ENCODE measurements around the gene HBS1L.

HBS1L gene

DNA sequence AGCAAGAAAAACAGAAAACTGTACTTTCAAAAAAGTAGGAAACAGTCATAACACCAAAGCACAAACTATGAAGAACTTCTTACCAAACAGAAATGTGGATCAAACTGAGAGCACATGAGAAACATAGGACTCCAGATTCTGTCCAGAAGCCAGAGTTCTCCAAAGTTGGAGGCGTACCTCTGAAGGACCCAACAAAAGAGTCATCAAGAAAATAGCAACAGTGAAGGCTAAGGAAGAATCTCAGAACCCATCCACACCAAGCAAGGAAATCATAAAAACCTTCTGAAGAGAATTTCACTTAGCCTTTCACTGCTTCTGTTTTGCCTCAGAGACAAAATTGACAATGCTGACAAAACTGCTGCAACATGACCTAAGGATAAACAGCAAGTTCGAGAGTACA is 29.4 kb downstream of the HBS1L start:
- Histone ChIP-seq H3K36me3 (ENCODE audit: insufficient read depth) (peaks cover 3% of the 10 kb centered on the region; the same call in 1 of the 2 replicates), H3K9ac (no peak overlapping the region), H3K79me2 (ENCODE audit: insufficient read depth, low read depth) (peaks cover 24% of the 10 kb centered on the region; the same call in 1 of the 2 replicates), H3K4me2 (no peak overlapping the region), H3K27ac (no peak overlapping the region), H3K4me1 (ENCODE audit: low read depth, poor library complexity, severe bottlenecking) (peaks cover 74% of the 10 kb centered on the region), H3K27me3 (ENCODE audit: insufficient read depth, low read depth) (no peaks in the 10 kb centered on the region), H3K4me3 (IDR thresholded peaks at IDR 0.05; ENCODE audit: insufficient read depth, low read depth, low read length) (no peak overlapping the region), H4K20me1 (ENCODE audit: insufficient read depth) (peaks cover 4% of the 10 kb centered on the region; the same call in 1 of the 2 replicates), H2AFZ (ENCODE audit: low read depth) (no peak overlapping the region)
- TF ChIP-seq, protein P1, sequence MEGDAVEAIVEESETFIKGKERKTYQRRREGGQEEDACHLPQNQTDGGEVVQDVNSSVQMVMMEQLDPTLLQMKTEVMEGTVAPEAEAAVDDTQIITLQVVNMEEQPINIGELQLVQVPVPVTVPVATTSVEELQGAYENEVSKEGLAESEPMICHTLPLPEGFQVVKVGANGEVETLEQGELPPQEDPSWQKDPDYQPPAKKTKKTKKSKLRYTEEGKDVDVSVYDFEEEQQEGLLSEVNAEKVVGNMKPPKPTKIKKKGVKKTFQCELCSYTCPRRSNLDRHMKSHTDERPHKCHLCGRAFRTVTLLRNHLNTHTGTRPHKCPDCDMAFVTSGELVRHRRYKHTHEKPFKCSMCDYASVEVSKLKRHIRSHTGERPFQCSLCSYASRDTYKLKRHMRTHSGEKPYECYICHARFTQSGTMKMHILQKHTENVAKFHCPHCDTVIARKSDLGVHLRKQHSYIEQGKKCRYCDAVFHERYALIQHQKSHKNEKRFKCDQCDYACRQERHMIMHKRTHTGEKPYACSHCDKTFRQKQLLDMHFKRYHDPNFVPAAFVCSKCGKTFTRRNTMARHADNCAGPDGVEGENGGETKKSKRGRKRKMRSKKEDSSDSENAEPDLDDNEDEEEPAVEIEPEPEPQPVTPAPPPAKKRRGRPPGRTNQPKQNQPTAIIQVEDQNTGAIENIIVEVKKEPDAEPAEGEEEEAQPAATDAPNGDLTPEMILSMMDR (conservative IDR thresholded peaks at IDR 0.05; ENCODE audit: low read depth, low read length): no peak

DNA sequence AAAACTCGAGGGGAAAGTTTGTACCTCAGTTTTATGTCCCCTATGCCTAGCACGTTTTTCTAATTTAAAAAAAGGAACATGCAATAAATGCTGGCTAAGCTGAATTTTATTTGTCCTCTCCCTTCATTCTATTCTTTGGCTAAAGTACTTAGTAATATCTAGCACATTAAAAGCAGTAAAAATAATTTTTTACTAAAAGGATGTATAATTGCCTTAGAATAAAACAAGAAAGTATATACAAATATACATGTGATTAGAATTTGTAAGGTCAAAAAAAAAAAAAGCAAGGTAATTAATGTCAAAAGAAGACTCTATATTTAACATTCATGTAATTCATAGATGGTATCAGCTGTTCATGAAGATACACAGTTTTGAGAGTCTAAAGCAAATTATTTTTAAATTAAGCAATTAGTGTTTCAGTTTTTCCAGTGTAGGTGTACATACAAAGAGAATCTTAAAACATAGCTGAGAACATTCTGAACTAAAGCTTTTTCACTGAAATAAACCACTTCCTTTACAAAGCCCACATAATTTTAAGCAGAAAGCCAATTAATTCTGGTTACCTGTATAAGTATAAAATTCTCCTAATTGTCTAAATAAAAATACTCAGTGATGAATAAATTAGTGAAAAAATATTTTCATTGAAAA is 32.4 kb downstream of the HBS1L start:
- Histone ChIP-seq H3K4me2 (peak overlapping the region; percentile 58), H3K27me3 (ENCODE audit: insufficient read depth, low read depth) (no peaks in the 10 kb centered on the region), H3K4me3 (IDR thresholded peaks at IDR 0.05; ENCODE audit: insufficient read depth, low read depth, low read length) (no peak overlapping the region), H4K20me1 (ENCODE audit: insufficient read depth) (no peaks in the 10 kb centered on the region; the same call in 1 of the 2 replicates), H3K36me3 (ENCODE audit: insufficient read depth) (peaks cover under 1% of the 10 kb centered on the region; the same call in 1 of the 2 replicates), H3K27ac (peak overlapping the region; percentile 49), H3K4me1 (ENCODE audit: low read depth, poor library complexity, severe bottlenecking) (peaks cover 75% of the 10 kb centered on the region), H3K9ac (peak overlapping the region; percentile 30; the same call in 1 of the 2 replicates), H2AFZ (ENCODE audit: low read depth) (no peak overlapping the region), H3K79me2 (ENCODE audit: insufficient read depth, low read depth) (peaks cover 41% of the 10 kb centered on the region)
- TF ChIP-seq, protein P1 (conservative IDR thresholded peaks at IDR 0.05; ENCODE audit: low read depth, low read length): no peak

DNA sequence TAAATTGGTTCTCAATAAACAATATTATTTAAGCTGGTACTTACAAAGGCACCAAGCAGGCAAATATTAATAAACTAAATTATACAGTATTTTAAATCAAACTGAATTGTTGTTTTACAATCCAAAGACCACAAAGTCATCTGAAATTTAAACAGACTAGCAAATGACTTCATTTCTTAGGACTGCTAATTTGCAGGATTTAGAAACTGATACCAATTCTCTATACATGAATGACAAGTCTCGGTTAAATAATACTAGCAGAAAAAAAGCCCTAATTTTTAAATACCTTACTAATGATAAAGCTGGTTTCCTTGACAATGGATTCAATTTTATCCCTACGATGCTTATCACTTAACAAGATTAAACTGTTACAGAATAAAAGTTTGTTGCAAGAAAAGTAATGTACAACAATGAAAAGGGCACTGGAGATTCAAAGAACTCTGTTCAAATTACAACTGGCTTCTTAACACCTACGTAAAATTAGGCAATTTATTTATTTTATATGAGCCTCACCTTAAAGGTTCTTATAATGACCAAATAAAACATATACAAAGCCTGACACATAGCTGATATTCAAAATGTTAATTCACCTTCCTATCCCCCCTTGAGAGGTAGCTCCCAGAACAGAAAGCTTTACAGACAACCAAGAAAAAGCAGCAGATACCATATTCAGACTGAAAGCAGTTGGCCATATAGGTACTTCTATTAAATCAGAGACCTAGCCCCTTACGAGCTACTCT is 33.1 kb downstream of the HBS1L start:
- H3K4me2 ChIP-seq: peak overlapping the region; percentile 58
- no peaks in the 10 kb centered on the region for H3K36me3 ChIP-seq (ENCODE audit: insufficient read depth)
- H3K4me1 ChIP-seq (ENCODE audit: low read depth, poor library complexity, severe bottlenecking): peaks cover 78% of the 10 kb centered on the region
- H4K20me1 ChIP-seq (ENCODE audit: insufficient read depth): no peaks in the 10 kb centered on the region
- H3K9ac ChIP-seq: peak overlapping the region; percentile 30; the same call in 1 of the 2 replicates
- no peak overlapping the region for H2AFZ ChIP-seq (ENCODE audit: low read depth)
- TF ChIP-seq, protein P1 (conservative IDR thresholded peaks at IDR 0.05; ENCODE audit: low read depth, low read length): no peak
- H3K4me3 ChIP-seq (IDR thresholded peaks at IDR 0.05; ENCODE audit: insufficient read depth, low read depth, low read length): no peak overlapping the region
- peak overlapping the region; percentile 49 for H3K27ac ChIP-seq
- no peaks in the 10 kb centered on the region for H3K27me3 ChIP-seq (ENCODE audit: insufficient read depth, low read depth)
- peaks cover 42% of the 10 kb centered on the region for H3K79me2 ChIP-seq (ENCODE audit: insufficient read depth, low read depth)

DNA sequence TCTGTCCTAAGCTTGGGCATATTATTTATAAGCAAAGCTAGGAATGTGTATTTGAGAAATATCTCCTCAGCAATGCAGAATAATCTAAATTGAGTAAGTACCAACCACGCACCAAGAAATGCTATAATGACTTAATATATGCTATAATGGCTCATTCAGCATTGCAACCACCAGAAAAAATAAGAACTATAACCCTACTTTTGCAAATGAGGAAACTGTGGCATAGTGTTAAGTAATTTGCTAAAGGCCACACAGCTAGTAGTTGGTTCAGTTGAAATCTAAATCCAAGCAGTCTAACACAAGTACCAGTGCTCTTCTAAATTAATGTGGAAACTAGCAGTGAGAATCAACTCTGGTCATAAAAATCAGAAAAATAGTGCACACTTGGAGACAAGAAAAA is 35.7 kb downstream of the HBS1L start:
- no peaks in the 10 kb centered on the region for H4K20me1 ChIP-seq (ENCODE audit: insufficient read depth)
- peaks cover 87% of the 10 kb centered on the region for H3K4me1 ChIP-seq (ENCODE audit: low read depth, poor library complexity, severe bottlenecking)
- H2AFZ ChIP-seq (ENCODE audit: low read depth): no peak overlapping the region
- H3K79me2 ChIP-seq (ENCODE audit: insufficient read depth, low read depth): peaks cover 42% of the 10 kb centered on the region
- no peak overlapping the region for H3K4me2 ChIP-seq
- no peaks in the 10 kb centered on the region for H3K36me3 ChIP-seq (ENCODE audit: insufficient read depth)
- TF ChIP-seq, protein P1 (conservative IDR thresholded peaks at IDR 0.05; ENCODE audit: low read depth, low read length): no peak
- no peak overlapping the region for H3K4me3 ChIP-seq (IDR thresholded peaks at IDR 0.05; ENCODE audit: insufficient read depth, low read depth, low read length)
- H3K27me3 ChIP-seq (ENCODE audit: insufficient read depth, low read depth): no peaks in the 10 kb centered on the region
- no peak overlapping the region for H3K27ac ChIP-seq
- H3K9ac ChIP-seq: no peak overlapping the region
